ENCODE data around the gene ITGAX. TPM values are rescaled to one million over a fixed set of nuclear protein-coding genes. Genes with fewer than 3 reads are reported as not detected.

Gene ITGAX
- total and polyA plus RNA-seq, 2 experiments from 2014 or later = not detected

GRCh38 chr16:31377210-31377903 is 22.4 kb downstream of the ITGAX start:
- H2AFZ ChIP-seq = no peak overlapping the region
- H3K27ac ChIP-seq (ENCODE audit: low read depth) = no peak overlapping the region
- TF ChIP-seq ETS1 (IDR thresholded peaks at IDR 0.05) = no peak
- TF ChIP-seq EZH2phosphoT487 (IDR thresholded peaks at IDR 0.05; ENCODE audit: unreplicated experiment) = no peak
- TF ChIP-seq EZH2 (IDR thresholded peaks at IDR 0.05; ENCODE audit: low read depth, unreplicated experiment) = no peak
- no peak for TF ChIP-seq NANOG (IDR thresholded peaks at IDR 0.05; ENCODE audit: borderline replicate concordance)
- no peak for TF ChIP-seq STAT1 (IDR thresholded peaks at IDR 0.05; ENCODE audit: unreplicated experiment)
- no peak for TF ChIP-seq JUNB (IDR thresholded peaks at IDR 0.05; ENCODE audit: unreplicated experiment)
- TF ChIP-seq CREB1 (CRISPR knock-in tag; IDR thresholded peaks at IDR 0.05; ENCODE audit: low read depth) = no peak
- TF ChIP-seq ZNF114 (CRISPR knock-in tag; IDR thresholded peaks at IDR 0.05) = no peak
- TF ChIP-seq CTCF (conservative IDR thresholded peaks at IDR 0.05; ENCODE audit: low read depth in 2 of 2) = no peak
- no peak for TF ChIP-seq POLR2AphosphoS5 (IDR thresholded peaks at IDR 0.05; ENCODE audit: low read depth)
- no peak for TF ChIP-seq REST (IDR thresholded peaks at IDR 0.05; ENCODE audit: unreplicated experiment)
- TF ChIP-seq ZNF462 (CRISPR knock-in tag; IDR thresholded peaks at IDR 0.05) = no peak
- no peak for TF ChIP-seq ZNF331 (CRISPR knock-in tag; IDR thresholded peaks at IDR 0.05; ENCODE audit: low read depth)
- Mint-ChIP-seq H3K27me3 (ENCODE audit: insufficient read depth, low read depth, poor library complexity) (peaks cover 8% of the 10 kb centered on the region), H3K4me3 (no peak overlapping the region), H3K36me3 (ENCODE audit: low read depth) (no peaks in the 10 kb centered on the region), H3K4me1 (peaks cover 6% of the 10 kb centered on the region), H3K9me3 (peaks cover 7% of the 10 kb centered on the region), H3K27ac (no peak overlapping the region)
- H3K9me2 ChIP-seq (ENCODE audit: insufficient read depth) = no peaks in the 10 kb centered on the region
- H3K4me2 ChIP-seq = no peak overlapping the region
- H3K36me3 ChIP-seq (ENCODE audit: insufficient read depth) = no peaks in the 10 kb centered on the region
- ATAC-seq (no peak), DNase-seq (ENCODE audit: low spot score) (no peak)
- H4K20me1 ChIP-seq (replicated peaks; ENCODE audit: insufficient read depth) = no peaks in the 10 kb centered on the region
- no peaks in the 10 kb centered on the region for H3K4me1 ChIP-seq (ENCODE audit: insufficient read depth)
- H3K4me3 ChIP-seq = no peak overlapping the region
- H3K79me2 ChIP-seq (replicated peaks; ENCODE audit: insufficient read depth) = no peaks in the 10 kb centered on the region
- no peaks in the 10 kb centered on the region for H3F3A ChIP-seq (replicated peaks; ENCODE audit: low read depth)
- H3K27me3 ChIP-seq (ENCODE audit: insufficient read depth) = no peaks in the 10 kb centered on the region

Measured in GM23338 (cell line).